H1 (cell line): ENCODE results near the gene STK32A.

Experiments used
- CTCF ChIP-seq, 3 experiments: IDR thresholded peaks; 1 replicate in 2 of 3; 2 replicates in 1 of 3; pipeline versions ENCODE4 v1.5.1 to v1.6.1; 2011; ENCODE audit warnings: low read length in 3 of 3, mild to moderate bottlenecking in 3 of 3, inconsistent platforms in 2 of 3, low read depth in 1 of 3, moderate library complexity in 1 of 3; ENCODE audit not compliant: insufficient read depth in 1 of 3; ENCODE audit errors: control extremely low read depth in 1 of 3
- EZH2 ChIP-seq: fragments of 200-600 bp; sonication (generic); IDR thresholded peaks from 2 replicates; pipeline ENCODE4 v1.7.1; 2012; ENCODE audit warnings: low read depth, mild to moderate bottlenecking, moderate library complexity, low read length, inconsistent platforms; ENCODE audit not compliant: severe bottlenecking
- SRF ChIP-seq: IDR thresholded peaks from 2 replicates; pipeline ENCODE4 v1.6.1; 2011; ENCODE audit warnings: mild to moderate bottlenecking, low read depth, low read length, moderate library complexity

- TF ChIP-seq CTCF (IDR thresholded peaks at IDR 0.05; ENCODE audit: control extremely low read depth in 1 of 3, insufficient read depth in 1 of 3, low read depth in 1 of 3, low read length in 3 of 3) (no peak), SRF (no peak), EZH2 (no peak)
These were observed 71.5 kb downstream of the STK32A start for GRCh38 chr5:147306351-147306750.
